ENCODE measurements around the gene GNG4. TPM values are rescaled to one million over a fixed set of nuclear protein-coding genes. Genes with fewer than 3 reads are reported as not detected.

GNG4 gene
- total and polyA plus RNA-seq, 2 experiments from 2014 or later, result 0.32 to 1.2 TPM

DNA sequence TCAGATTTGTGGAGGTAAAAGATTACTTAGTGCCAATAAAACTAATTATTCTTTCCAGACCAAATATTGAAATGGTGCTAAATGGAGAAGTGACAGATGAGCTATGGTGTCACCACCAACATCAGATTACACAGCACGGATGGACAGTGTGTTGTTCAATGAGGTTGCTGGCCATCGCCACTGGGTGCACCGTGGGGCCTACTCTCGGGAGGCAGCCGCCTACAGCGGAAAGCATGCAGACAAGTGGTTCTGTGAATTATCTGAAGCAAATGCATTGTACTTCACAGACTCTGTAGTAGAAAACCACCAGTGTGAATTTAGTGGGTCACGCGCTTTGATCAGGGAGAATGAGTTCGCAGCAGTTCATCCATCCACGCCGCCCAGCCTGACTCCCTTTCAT lies 42.3 kb downstream of the GNG4 start:
- H3K79me2 ChIP-seq (ENCODE audit: insufficient read depth), result no peaks in the 10 kb centered on the region
- no peaks in the 10 kb centered on the region for H3F3A ChIP-seq (ENCODE audit: insufficient read depth)
- H3K4me3 ChIP-seq, result no peak overlapping the region
- H3K27me3 ChIP-seq (replicated peaks; ENCODE audit: insufficient read depth), result no peaks in the 10 kb centered on the region
- no peaks in the 10 kb centered on the region for H3K36me3 ChIP-seq (ENCODE audit: low read depth)
- H3K4me1 ChIP-seq (ENCODE audit: insufficient read depth), result no peaks in the 10 kb centered on the region
- H3K9me3 ChIP-seq (ENCODE audit: low read depth), result no peaks in the 10 kb centered on the region
- no peak overlapping the region for H3K4me2 ChIP-seq (ENCODE audit: unreplicated experiment)
- H3K9ac ChIP-seq, result no peak overlapping the region
- no peak overlapping the region for H2AFZ ChIP-seq
- WGBS, 2 experiments (ENCODE audit: low coverage in 1 of 2, low lambda C conversion rate in 2 of 2, missing lambda C conversion rate in 2 of 2), result 91 to 93% methylated on average over 11 of the region's 11 CpGs
- H4K20me1 ChIP-seq (ENCODE audit: insufficient read depth), result no peaks in the 10 kb centered on the region
- TF ChIP-seq EZH2phosphoT487 (IDR thresholded peaks at IDR 0.05; ENCODE audit: insufficient read depth, low read depth) (no peak), EZH2 (IDR thresholded peaks at IDR 0.05; ENCODE audit: insufficient read depth, poor library complexity, severe bottlenecking) (no peak)
- in situ Hi-C loops (cut with MboI), result no loop called here
- no peaks in the 10 kb centered on the region for H3K9me2 ChIP-seq (ENCODE audit: insufficient read depth)
- no peak for DNase-seq
- H3K27ac ChIP-seq, result no peak overlapping the region

DNA sequence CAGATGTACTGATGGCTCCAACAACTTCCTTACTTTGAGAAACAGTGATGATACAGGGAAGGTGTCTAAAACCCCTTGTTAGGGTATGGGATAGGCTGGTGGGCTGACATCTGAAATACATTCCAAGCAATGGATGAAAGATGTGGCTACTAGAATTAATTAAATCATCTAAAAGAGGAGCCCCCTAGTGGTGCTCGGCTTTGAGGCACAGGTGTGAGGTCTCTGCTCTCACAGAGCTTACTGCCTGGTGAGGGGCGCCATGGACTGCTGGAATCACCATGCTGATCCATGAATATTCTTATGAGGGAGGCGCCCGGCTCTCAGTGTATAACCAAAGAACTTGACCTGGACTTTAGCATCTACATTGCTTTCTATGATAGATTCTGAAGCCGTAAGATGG lies 48.5 kb downstream of the GNG4 start:
- no peak for TF ChIP-seq EZH2 (IDR thresholded peaks at IDR 0.05; ENCODE audit: insufficient read depth, poor library complexity, severe bottlenecking)
- TF ChIP-seq EZH2phosphoT487 (IDR thresholded peaks at IDR 0.05; ENCODE audit: insufficient read depth, low read depth), result no peak
- H3K9me3 ChIP-seq (ENCODE audit: low read depth), result no peaks in the 10 kb centered on the region
- no peak overlapping the region for H3K27ac ChIP-seq
- H3K79me2 ChIP-seq (ENCODE audit: insufficient read depth), result no peaks in the 10 kb centered on the region
- WGBS, 2 experiments (ENCODE audit: low coverage in 1 of 2, low lambda C conversion rate in 2 of 2, missing lambda C conversion rate in 2 of 2), result 78 to 88% methylated on average over 5 of the region's 5 CpGs
- H3K4me2 ChIP-seq (ENCODE audit: unreplicated experiment), result no peak overlapping the region
- no peak overlapping the region for H2AFZ ChIP-seq
- H3K27me3 ChIP-seq (replicated peaks; ENCODE audit: insufficient read depth), result no peaks in the 10 kb centered on the region
- no peak overlapping the region for H3K9ac ChIP-seq
- no peaks in the 10 kb centered on the region for H4K20me1 ChIP-seq (ENCODE audit: insufficient read depth)
- in situ Hi-C loops (cut with MboI), result no loop called here
- no peak overlapping the region for H3K4me3 ChIP-seq
- no peaks in the 10 kb centered on the region for H3K9me2 ChIP-seq (ENCODE audit: insufficient read depth)
- no peaks in the 10 kb centered on the region for H3F3A ChIP-seq (ENCODE audit: insufficient read depth)
- no peaks in the 10 kb centered on the region for H3K36me3 ChIP-seq (ENCODE audit: low read depth)
- H3K4me1 ChIP-seq (ENCODE audit: insufficient read depth), result no peaks in the 10 kb centered on the region
- DNase-seq, result peak; percentile 32

DNA sequence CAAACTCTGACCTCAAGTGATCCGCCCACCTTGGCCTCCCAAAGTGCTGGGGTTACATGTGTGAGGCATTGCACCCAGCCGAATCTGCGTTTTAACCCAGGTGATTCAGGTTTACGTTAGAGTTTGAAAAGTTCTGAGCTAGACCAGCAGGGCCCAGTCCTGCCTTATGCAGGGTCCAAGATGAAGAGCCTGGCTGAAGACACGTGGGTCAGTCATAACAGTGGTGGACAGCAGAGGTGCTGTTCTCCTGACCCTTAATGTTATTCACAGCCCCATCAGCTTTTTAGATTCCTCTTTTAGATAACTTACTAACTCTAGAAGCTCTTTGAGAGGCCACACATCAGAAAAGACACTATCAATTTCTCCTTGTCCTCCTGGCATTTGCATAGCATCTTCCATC lies 50.0 kb downstream of the GNG4 start:
- no peak overlapping the region for H3K4me3 ChIP-seq
- no peak overlapping the region for H3K27ac ChIP-seq
- no peaks in the 10 kb centered on the region for H3K79me2 ChIP-seq (ENCODE audit: insufficient read depth)
- H3F3A ChIP-seq (ENCODE audit: insufficient read depth), result no peaks in the 10 kb centered on the region
- no peaks in the 10 kb centered on the region for H3K36me3 ChIP-seq (ENCODE audit: low read depth)
- no peaks in the 10 kb centered on the region for H4K20me1 ChIP-seq (ENCODE audit: insufficient read depth)
- in situ Hi-C loops (cut with MboI), result no loop called here
- no peaks in the 10 kb centered on the region for H3K27me3 ChIP-seq (replicated peaks; ENCODE audit: insufficient read depth)
- no peaks in the 10 kb centered on the region for H3K4me1 ChIP-seq (ENCODE audit: insufficient read depth)
- WGBS, 2 experiments (ENCODE audit: low coverage in 1 of 2, low lambda C conversion rate in 2 of 2, missing lambda C conversion rate in 2 of 2), result 54 to 59% methylated on average over 5 of the region's 5 CpGs
- no peak overlapping the region for H3K4me2 ChIP-seq (ENCODE audit: unreplicated experiment)
- no peak for DNase-seq
- H3K9me2 ChIP-seq (ENCODE audit: insufficient read depth), result no peaks in the 10 kb centered on the region
- H3K9me3 ChIP-seq (ENCODE audit: low read depth), result no peaks in the 10 kb centered on the region
- no peak overlapping the region for H3K9ac ChIP-seq
- no peak for TF ChIP-seq EZH2phosphoT487 (IDR thresholded peaks at IDR 0.05; ENCODE audit: insufficient read depth, low read depth)
- TF ChIP-seq EZH2 (IDR thresholded peaks at IDR 0.05; ENCODE audit: insufficient read depth, poor library complexity, severe bottlenecking), result no peak
- no peak overlapping the region for H2AFZ ChIP-seq

DNA sequence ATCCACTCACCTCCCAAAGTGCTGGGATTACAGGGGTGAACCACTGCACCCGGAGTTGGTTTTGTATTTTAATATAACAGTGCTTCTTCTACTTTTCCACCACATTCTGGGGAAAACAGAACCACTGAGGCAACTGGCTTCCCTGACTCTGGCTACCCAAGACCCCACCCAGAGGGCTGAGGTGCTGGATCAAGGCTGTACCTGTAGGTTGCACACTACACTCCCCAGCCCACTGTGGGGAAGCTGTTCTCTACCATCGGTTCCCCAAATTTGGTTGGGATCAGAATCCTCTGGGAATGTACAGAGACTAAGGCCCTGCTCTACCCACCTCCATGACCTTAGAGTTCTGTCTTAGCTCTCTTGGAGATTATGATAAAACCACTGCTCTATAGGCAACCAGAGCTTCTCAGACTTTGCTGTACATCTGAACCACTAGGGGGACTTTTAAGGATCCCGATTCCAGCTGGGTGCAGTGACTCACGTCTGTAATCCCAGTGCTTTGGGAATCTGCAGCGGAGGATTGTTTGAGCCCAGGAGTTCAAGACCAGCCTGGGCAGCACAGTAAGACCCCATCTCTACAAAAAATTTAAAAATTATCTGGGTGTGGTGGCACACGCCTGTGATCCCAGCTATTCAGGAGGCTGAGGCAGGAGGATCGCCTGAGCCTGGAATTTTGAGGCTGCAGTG lies 51.6 kb downstream of the GNG4 start:
- Histone ChIP-seq H3K4me1 (ENCODE audit: insufficient read depth) (no peaks in the 10 kb centered on the region), H4K20me1 (ENCODE audit: insufficient read depth) (no peaks in the 10 kb centered on the region), H3K79me2 (ENCODE audit: insufficient read depth) (no peaks in the 10 kb centered on the region), H3K27ac (no peak overlapping the region), H3K4me2 (ENCODE audit: unreplicated experiment) (no peak overlapping the region), H3K9ac (no peak overlapping the region), H2AFZ (no peak overlapping the region), H3K9me3 (ENCODE audit: low read depth) (no peaks in the 10 kb centered on the region), H3K4me3 (no peak overlapping the region), H3F3A (ENCODE audit: insufficient read depth) (no peaks in the 10 kb centered on the region), H3K27me3 (replicated peaks; ENCODE audit: insufficient read depth) (no peaks in the 10 kb centered on the region), H3K9me2 (ENCODE audit: insufficient read depth) (no peaks in the 10 kb centered on the region), H3K36me3 (ENCODE audit: low read depth) (no peaks in the 10 kb centered on the region)
- in situ Hi-C loops (cut with MboI), result no loop called here
- 59 to 66% methylated on average over 7 of the region's 7 CpGs for WGBS, 2 experiments (ENCODE audit: low coverage in 1 of 2, low lambda C conversion rate in 2 of 2, missing lambda C conversion rate in 2 of 2)
- no peak for TF ChIP-seq EZH2phosphoT487 (IDR thresholded peaks at IDR 0.05; ENCODE audit: insufficient read depth, low read depth)
- no peak for TF ChIP-seq EZH2 (IDR thresholded peaks at IDR 0.05; ENCODE audit: insufficient read depth, poor library complexity, severe bottlenecking)
- peak; percentile 75 for DNase-seq

Measured in GM23248 (cell line).